NOMO-1 treated with dmso at 0.1 percent for 144 hours (cell line): ENCODE data around the gene SLX9.
A peak's percentile ranks its signal among the peaks of the same experiment; 100 is the strongest.
"Not testable (repeated sequence)": the region's sequence is repeated elsewhere in the genome, so short reads cannot be mapped to it uniquely, and the experiment has no call there.

Experiments used
- DNase-seq: peaks from one replicate; lab custom pipeline; 2025; ENCODE audit not compliant: unreplicated experiment; lab: John Stamatoyannopoulos, UW

The SLX9 gene

GRCh38 chr21:44928500-44929241 is 11.2 kb upstream of the SLX9 start:
- DNase-seq = not testable (repeated sequence)

- no peak for DNase-seq
Measured at GRCh38 chr21:44929242-44929798, 10.5 kb upstream of the SLX9 start.

- DNase-seq = no peak
Measured at GRCh38 chr21:44929799-44930542, 9.9 kb upstream of the SLX9 start.

GRCh38 chr21:44930543-44930981 is 9.3 kb upstream of the SLX9 start:
- no peak for DNase-seq

- peak; percentile 25 for DNase-seq
Measured at GRCh38 chr21:44931137-44931500, 8.7 kb upstream of the SLX9 start.

GRCh38 chr21:44931501-44932407 is 8.1 kb upstream of the SLX9 start:
- no peak for DNase-seq

GRCh38 chr21:44932408-44933181 is 7.2 kb upstream of the SLX9 start:
- peak; percentile 19 for DNase-seq

- no peak for DNase-seq
Measured at GRCh38 chr21:44933199-44933917, 6.5 kb upstream of the SLX9 start.

GRCh38 chr21:44933918-44934260 is 5.9 kb upstream of the SLX9 start:
- DNase-seq = no peak

GRCh38 chr21:44934276-44934675 is 5.6 kb upstream of the SLX9 start:
- no peak for DNase-seq

- no peak for DNase-seq
Measured at GRCh38 chr21:44934797-44935532, 4.9 kb upstream of the SLX9 start.

GRCh38 chr21:44935533-44935927 is 4.3 kb upstream of the SLX9 start:
- DNase-seq = no peak

- DNase-seq = no peak
Measured at GRCh38 chr21:44938772-44939531, 877 bp upstream of the SLX9 start.

- no peak for DNase-seq
Measured at GRCh38 chr21:44940116-44940631, 345 bp downstream of the SLX9 start.

- no peak for DNase-seq
Measured at GRCh38 chr21:44941567-44941966, 1.7 kb downstream of the SLX9 start.

GRCh38 chr21:44942566-44942965 is 2.7 kb downstream of the SLX9 start:
- no peak for DNase-seq

GRCh38 chr21:44943005-44943685 is 3.3 kb downstream of the SLX9 start:
- DNase-seq = no peak
